NCI-H1105 (cell line): Measurements from ENCODE around the gene ZNF616.
"Not testable (repeated sequence)": the region's sequence is repeated elsewhere in the genome, so short reads cannot be mapped to it uniquely, and the experiment has no call there.

Source experiments
- DNase-seq: peaks from one replicate; lab custom pipeline; 2025; lab: John Stamatoyannopoulos, UW

Gene ZNF616

DNA sequence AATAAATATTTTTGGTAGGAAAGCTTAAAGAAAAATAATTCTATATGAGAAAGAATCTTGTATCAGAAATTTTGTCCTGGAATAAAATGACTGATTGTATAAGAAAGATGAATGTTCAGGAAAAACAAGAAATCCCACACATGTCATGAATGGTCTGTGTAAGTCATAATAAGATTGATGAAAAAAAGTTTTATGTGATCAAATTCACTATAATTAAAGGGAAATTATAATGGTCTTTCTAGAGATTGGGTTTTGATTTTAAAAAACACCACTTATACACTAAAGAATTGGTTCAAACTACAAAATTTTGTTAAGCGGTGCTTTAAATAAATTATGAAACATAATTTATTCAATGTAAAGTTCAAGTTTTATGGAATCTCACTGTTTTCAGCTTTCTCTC, 37.0 kb downstream of the ZNF616 start:
- no peak for DNase-seq

DNA sequence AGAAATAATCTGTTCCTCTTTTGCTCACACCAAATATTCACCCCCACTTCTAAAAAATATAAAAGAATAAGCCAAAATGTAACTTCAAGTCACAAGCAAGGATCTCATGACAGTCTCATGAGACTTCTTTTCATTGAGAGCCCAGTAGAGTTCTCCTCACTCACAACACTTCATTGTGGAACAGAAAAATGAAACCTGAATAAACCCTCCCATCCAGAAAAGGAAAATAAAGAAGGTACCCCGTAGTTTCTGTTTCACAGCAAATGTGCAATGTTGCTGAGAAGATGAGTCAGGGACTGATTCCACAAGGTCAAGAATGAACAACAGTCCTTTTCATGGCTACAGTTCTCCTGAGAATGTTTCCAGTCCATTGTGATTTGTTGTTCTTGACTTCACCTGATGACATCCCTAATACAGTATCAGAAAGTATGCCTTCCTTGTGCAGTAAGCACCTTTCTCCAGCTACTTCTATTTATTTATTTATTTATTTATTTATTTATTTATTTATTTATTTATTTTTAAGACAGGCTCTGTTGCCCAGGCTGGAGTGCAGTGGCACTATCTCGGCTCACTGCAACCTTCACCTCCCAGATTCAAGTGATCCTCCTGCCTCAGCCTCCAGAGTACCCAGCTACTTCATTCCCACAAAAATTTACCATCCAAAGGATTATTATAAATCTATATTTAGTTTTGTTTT, 37.7 kb downstream of the ZNF616 start:
- DNase-seq: no peak

DNA sequence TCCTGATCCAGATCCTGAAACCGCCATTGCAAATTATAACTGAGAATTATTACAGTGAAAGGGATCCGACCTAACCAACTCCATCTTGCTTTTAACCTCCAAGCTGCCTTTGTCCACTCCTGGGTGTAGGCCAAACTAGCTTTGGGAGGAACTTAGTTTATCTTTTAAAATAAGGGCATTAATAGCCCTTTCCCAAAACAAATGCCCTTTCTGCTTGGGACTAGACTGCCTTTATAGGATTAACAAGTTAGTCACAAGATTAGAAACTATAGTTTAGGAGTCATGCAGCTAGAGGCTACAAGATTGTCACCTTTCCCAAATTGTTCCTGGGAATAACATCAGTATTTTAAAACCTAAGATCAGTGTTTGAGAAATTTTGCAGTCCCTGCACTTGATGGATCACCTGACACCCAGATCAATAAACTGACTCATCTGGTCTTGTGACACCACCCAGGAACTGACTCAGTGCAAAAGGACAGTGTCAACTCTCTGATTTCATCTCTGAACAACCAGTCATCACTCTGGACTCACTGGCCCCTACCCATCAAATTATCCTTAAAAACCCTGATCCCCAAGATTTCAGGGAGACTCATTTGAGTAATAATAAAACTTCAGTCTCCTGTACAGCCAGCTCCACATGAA, 40.1 kb downstream of the ZNF616 start:
- no peak for DNase-seq

DNA sequence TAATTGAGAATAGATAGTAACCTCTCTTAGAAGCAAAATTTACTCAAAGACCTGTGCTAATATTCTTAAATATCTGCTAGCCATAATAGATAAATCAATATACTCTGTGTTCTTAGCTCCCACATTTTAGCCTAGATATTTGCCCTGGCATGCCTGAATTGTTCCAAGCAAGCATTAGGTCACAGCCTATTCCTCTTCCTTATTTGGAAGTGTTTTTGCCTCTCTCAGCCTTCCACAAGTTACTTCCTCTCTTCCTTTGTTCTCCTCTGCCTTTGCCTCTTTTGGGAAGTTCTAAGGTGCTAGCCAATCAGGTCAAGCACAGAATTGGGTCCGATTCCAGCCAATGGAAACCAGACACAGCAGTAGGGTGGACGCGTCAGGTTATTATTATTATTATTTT, 43.3 kb downstream of the ZNF616 start:
- not testable (repeated sequence) for DNase-seq

DNA sequence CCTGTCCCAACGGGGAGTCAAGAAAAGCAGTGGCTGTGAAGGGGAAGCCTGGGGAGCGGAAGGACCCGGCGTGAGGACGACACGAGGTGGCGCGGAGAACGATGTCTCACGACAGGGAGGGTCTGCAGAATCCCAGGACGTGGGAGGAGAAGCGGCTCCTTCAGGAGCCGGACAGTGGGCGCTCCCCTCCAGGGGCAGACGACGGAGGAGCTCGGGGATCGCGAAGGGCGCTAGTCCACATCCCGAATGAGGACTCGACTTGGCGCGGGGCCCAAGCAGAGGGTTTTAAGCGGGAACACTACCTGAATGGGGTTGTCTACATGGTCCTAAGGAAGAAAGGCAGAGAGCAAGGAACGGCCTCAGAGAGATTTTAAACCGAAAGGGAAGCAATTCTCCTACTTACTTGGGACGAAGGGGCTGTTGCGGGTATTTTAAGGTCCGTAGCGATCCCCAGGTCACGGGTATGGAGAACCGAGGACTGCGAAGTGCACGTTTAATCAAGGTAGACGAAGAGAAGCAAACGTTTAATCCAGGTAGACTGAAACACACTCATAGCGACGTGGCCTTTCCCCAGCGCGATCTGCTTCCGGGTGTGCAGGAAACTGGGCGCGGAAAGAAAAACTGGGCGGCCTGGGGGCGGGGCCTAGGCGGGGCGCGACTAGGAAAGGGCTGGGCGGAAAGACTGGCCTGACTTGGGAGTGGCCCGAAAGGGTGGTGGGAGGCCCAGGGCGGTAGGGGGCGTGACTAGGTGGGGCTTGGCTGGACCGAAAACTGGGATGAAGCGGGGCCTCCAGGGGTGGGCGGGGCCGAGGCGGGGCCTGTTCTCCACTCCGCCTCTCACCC, 44.3 kb downstream of the ZNF616 start, which contains the start of gene ZNF841:
ZNF841 (minus strand) TSS at position 594 of the 843 bp plus-strand sequence. CDS start 10,964 bp downstream, outside the sequence.
- peak; percentile 90 for DNase-seq

DNA sequence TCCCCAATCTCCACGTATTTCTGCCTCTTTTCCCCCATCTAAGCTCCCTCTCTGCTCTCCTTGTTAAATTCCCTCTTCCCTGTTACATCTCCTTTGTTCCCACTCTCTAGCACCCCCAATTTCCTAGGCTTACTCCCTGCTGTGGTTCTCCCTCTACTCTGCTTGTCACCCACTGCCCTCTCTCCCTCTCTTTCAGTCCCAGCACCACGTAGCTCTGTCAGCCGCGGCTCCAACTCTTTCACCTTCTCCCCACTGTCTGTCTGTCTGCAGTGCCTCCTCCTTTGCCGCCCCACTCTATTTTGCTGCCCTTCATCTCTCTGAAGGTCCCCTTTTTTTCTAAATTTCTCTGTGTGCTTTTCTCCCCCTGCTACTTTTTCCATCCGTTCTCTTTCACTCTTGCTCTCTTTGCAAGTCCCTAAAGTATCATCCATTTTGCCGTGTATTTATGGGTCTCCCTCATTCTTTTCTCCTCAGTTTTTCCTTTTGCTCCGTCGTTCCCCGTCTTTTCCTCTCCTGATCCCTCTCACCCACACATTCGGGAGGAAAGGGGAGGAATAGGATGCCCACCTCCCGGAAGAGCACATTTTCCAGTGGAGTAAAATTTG, 45.1 kb downstream of the ZNF616 start:
- DNase-seq: no peak

DNA sequence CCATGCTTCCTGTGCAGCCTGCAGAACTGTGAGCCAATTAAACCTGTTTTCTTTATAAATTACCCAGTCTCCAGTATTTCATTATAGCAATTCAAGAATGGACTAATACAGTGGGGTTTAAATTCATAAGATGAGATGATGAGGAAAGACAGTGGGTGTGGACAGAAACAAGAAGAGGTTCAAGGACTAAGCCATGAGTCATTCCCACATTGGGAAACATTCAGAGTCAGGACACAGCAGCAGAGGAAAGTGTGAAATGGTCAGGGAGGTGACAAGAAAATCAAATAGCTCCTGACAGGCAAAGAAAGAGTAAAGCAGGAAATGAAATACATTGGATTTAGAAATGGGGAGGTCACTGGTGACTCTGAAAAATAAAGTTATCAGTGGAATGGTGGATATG, 53.3 kb downstream of the ZNF616 start:
- DNase-seq: no peak

DNA sequence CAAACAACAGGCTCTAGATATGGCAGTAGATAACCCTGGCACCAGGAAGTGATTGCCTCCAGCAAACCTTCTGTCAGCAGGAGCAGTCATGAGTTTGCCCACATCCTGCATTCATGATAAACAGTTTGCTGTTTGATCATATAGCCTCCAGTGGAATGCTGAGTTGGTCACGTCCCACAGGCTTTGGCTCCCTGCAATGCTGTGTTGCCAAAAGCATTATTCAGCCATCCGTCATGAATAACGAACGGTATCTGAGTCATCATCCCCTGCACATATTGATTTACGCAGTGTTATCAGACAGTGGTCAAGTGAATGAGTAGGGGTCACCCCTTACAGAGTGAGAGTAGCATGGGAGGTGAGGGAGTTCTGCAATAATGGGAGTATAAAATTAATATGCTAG, 69.2 kb downstream of the ZNF616 start:
- no peak for DNase-seq

DNA sequence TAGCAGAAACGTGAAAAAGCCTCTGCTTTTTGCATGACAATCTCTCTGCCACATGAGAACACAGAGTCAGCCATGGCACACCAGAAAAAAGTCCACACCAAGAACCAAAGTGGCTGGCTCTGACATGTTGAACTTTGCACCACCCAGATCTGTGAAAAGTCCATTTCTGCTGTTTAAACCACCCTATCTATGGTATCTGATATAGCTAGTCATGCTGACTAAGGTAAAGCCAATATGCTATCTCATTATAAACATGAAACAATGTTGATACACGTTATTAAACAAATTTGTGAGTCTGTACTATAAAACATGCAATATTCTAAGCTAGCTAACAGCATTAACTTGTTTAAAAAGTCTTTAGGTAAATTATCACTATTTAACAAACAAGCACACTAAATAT, 70.1 kb downstream of the ZNF616 start:
- DNase-seq: no peak

DNA sequence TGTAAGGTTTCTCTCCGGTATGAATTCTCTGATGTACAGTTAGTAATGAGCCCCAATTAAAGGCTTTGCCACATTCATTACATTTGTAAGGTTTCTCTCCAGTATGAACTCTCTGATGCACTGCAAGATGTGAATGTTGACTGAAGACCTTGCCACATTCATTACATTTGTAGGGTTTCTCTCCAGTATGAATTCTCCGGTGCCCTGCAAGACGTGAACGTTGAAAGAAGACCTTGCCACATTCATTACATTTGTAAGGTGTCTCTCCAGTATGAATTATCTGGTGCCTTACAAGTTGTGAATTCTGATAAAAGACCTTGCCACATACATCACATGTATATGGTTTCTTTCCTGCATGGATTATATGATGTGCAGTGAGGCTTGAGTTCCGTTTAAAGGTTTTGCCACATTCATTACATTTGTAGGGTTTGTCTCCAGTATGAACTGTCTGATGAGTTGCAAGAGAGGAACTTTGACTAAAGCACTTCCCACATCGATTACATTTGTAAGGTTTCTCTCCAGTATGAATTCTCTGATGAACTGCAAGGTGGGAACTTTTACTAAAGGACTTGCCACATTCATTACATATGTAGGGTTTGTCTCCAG, 73.4 kb downstream of the ZNF616 start:
- no peak for DNase-seq

DNA sequence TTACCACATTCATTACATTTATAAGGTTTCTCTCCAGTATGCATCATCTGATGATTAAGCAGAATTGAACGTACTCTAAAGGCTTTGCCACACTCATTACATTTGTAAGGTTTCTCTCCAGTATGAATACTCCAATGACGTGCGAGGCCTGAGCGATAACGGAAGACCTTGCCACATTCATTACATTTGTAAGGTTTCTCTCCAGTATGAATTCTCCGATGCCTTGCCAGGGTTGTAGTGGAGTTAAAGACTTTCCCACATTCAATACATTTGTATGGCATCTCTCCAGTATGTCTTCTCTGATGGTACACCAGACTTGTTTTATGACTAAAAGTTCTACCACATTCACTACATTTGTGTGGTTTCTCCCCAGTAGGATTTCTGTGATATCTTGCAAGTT, 74.3 kb downstream of the ZNF616 start:
- DNase-seq: no peak
